DMS53 (cell line): ENCODE results near the gene ZNF627.
"Not testable (repeated sequence)": the region's sequence is repeated elsewhere in the genome, so short reads cannot be mapped to it uniquely, and the experiment has no call there.

Experiments
- DNase-seq: peaks from one replicate; lab custom pipeline; 2025; lab: John Stamatoyannopoulos, UW

The ZNF627 gene

DNA sequence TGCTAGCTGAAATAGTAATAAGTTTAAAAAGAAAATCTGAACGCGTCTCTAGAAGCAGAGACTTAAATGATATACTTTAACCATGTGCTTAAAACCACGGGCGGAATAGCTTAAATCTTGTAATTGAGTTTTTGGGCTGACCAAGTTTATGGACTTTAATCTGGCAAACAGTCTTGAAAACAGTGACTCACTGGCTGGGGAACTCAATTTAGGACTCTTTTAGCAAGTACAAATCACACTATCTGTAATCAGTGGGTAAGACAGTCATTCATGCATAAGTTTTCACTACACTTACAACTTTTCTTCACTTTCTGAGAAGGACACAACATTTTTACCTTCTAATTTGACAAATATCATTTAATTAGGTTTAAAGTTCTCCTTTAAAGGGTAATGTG, 26.8 kb downstream of the ZNF627 start:
- no peak for DNase-seq

DNA sequence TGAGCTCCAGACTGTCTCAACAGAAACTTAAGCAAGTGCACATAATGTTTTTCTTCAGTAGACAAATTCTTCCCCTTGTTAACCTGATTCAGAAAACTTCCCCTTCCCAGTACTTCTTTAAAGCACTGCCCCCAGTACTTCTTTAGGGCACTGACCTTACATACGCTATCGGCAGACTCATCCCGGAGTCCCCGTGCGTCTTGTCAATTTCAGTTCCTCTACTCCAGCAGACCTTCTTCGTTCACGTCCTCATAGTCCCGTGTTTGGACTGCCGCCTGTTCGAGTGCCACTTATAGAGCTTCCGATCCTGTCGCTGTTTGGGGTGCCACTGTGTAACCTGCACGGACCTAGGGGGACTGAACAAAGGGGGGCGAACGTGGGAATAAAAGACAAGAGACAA, 29.0 kb downstream of the ZNF627 start:
- DNase-seq = no peak

- DNase-seq = no peak
Observed at GRCh38 chr19:11633223-11633622, 35.9 kb downstream of the ZNF627 start.

DNA sequence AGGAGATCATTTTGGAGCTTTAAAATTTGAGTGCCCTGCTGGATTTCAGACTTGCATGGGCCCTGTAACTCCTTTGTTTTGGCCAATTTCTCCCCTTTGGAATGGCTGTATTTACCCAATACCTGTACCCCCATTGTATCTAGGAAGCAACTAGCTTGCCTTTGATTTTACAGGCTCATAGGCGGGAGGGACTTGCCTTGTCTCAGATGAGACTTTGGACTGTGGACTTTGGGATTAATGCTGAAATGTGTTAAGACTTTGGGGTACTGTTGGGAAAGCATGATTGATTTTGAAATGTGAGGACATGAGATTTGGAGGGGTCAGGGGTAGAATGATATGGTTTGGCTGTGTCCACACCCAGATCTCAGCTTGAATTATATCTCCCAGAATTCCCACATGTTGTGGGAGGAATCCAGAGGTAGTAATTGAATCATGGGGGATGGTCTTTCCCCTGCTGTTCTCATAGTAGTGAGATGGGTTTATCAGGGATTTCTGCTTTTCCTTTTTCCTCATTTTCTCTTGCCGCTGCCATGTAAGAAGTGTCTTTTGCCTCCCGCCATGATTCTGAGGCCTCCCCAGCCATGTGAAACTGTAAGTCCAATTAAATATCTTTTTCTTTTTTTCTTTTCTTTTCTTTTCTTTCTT, 36.9 kb downstream of the ZNF627 start:
- not testable (repeated sequence) for DNase-seq

- no peak for DNase-seq
Observed at GRCh38 chr19:11639245-11639601, 41.9 kb downstream of the ZNF627 start.

DNA sequence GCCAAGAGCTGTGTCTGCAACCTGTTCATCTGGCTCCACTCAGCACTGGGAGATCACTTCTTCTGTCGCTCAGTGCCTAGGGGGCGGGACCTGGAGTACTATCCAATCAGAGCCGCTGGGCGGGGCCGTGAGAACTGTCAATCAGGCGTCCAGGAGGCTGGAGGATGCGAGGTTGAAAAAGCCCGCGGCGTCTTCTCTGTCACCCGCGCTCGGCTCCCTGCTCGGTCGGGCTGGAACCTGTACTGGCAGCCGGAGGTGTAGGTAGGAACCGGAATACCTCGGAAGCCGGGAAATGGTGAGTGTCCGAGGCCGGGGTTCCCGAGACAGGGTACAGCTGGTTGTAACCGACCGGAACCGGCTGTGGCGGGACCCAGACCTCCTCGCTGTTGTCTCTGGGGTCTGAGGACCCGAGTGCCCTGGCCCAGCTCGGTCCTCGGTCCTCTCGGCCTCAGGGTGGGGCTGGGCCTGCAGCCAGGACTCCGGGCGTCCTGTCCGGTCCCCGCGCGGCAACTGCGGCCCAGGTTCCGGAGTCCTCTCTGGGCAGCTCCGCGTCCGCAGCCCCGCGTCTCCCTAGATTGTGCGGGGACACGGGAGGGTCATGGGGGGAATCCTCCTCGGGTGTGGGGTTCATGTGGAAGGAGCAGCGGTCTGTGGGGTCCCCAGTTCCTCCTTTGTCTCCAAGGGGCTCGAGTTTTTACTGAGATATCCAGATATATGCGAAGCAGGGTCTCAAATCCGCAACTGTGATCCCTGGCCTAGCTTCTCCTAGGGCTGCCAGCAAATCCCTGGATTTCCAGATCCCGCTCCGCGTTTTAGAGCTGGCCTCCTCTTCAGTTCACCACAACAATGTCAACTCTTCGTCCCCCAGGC, 42.6 kb downstream of the ZNF627 start:
- DNase-seq = peak; percentile 98

- DNase-seq = no peak
Observed at GRCh38 chr19:11641244-11641643, 44.0 kb downstream of the ZNF627 start.

- no peak for DNase-seq
Observed at GRCh38 chr19:11642902-11643301, 45.6 kb downstream of the ZNF627 start.

- no peak for DNase-seq
Observed at GRCh38 chr19:11649941-11650340, 52.7 kb downstream of the ZNF627 start.

DNA sequence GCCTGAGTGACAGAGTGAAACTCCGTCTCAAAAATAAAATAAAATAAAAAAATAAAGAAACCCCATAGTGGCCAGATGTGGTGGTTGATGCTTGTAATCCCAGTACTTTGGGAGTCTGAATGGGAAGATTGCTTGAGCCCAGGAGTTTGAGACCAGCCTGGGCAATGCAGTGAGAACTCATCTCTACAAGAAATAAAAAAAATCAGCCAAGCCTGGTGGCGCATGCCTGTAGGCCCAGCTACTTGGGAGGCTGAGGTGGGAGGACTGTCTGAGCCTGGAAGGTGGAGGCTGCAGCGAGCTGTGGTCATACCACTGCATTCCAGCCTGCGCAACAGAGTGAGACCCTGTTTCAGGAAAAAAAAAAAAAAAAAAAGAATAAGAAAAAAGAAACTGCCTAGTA, 53.8 kb downstream of the ZNF627 start:
- DNase-seq = no peak

- peak; percentile 14 for DNase-seq
Observed at GRCh38 chr19:11652056-11652455, 54.8 kb downstream of the ZNF627 start.

DNA sequence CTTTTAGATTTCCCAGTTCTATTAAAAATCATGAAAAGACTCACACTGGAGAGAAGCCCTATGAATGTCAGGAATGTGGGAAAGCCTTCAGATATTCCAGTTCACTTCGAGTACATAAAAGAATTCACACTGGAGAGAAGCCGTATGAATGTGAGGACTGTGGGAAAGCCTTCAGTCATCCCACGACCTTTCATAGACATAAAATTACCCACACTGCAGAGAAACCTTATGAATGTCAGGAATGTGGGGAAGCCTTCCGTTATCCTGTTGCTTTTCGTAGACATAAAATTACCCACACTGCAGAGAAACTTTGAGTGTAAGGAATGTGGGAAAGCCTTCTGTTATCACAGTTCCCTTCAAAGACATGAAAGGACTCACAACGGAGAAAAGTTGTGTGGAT, 55.2 kb downstream of the ZNF627 start:
- peak; percentile 14 for DNase-seq

DNA sequence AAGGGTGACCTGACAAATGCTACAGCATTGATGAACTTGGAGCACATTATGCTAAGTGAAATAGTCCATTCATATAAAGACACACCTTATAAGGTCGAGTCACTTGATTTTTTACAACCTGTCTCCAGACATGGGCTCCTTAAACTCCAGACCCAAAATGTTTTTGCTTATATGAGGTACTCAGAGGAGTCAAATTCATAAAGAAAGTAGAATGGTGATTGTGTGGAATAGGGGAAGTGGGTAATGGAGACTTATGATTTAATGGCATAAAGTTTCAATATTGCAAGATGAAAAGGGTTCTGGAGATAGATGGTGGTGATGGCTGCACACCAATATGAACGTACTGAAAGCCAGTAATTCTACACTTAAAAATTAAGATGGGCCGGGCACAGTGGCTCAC, 59.3 kb downstream of the ZNF627 start:
- DNase-seq = no peak

GRCh38 chr19:11657307-11657706, 60.0 kb downstream of the ZNF627 start:
- peak; percentile 36 for DNase-seq

DNA sequence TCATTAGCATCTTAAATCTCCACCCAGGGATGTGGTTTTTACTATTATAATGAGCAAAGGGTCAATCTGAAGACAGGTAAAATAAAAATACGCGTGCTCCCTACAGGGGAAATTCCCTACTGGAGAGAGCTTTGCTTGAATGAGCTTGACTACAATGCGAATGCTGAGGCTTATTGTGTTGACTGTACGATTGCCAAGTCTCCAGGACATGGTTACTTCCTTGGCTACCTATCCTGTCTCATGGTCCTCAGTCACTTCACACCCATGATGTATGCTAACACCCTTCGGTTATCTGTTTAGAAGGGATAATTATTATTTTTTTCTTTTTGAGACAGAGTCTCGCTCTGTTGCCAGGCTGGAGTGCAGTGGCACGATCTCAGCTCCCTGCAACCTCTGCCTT, 61.7 kb downstream of the ZNF627 start:
- no peak for DNase-seq

DNA sequence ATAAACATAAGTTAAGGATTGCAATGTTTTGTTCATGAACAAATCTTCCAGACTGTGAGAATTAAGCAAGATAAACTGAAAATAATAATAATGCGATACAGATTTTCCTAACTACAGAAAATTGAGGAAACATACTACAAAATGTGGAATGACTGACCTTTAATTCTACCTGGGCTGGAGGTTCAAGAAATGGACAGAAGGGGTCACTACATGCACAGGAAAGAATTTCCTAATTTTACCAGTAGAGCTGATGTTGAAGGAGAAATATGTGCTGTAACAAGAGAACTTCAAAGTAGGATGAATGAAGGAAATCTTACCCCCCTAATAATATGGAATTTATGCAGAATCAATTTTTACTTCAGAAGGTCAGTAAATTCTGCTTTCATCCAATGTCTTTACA, 62.3 kb downstream of the ZNF627 start:
- peak; percentile 27 for DNase-seq

DNA sequence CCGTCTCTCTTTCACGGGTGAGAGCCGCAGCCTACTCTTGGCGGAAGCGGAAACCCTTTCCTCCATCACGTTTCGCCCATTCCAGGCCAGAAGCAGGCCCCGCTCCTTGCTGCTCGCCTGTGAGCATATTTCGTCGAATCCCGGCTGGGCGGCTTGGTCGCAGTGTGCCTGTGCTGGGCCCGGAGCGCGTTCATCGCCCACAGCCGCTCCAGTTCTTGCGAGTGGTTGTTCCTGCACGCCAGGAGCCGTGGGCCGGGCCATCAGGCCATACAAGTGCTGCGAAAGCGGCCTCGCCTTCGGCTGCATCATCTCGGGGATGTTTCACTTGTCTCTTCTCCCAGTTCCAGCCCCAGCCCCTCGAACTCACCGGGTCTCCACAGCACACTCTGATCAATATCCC, 65.0 kb downstream of the ZNF627 start:
- DNase-seq = no peak

- DNase-seq = no peak
Observed at GRCh38 chr19:11663181-11663591, 65.9 kb downstream of the ZNF627 start.
